Coronary artery (tissue), 2 donors: ENCODE data around the gene CNOT6L.

ENCODE experiments used
- DNase-seq: peaks from one replicate; pipeline ENCODE4 v3.0.0-alpha.2; 2017; ENCODE audit warnings: low spot score
- H3K27ac ChIP-seq, 2 donors: fragments of 200-600 bp; sonication (generic); one replicate each; pipeline ENCODE4 v1.5.1; 2016 to 2019
- H3K4me3 ChIP-seq: fragments of 200-600 bp; sonication (generic); 2 replicates; pipeline ENCODE4 v1.5.1; 2016; ENCODE audit warnings: mild to moderate bottlenecking, moderate library complexity
- CTCF ChIP-seq: fragments of 200-600 bp; sonication (generic); IDR thresholded peaks from one replicate; pipeline ENCODE4 v1.5.1; 2019; ENCODE audit warnings: antibody characterized with exemption

The CNOT6L gene

DNA sequence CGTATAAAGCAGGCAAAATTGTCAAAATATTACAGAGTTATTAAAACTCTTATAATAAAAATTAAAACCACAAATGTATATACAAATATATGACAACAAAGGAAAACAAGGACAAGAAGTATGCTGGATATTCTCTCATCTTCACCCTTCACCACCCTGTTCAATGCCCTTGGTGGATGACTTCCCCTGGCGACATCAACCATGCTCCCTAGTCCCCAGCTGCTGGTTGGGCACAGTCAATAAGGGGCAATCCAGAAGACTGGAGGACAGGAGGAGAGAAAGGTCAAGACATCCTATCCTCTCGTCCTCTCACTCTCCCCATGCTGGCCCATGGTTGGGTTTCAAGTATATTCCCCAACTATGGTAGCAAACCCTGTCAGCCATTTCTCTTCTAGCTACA is 142.3 kb downstream of the CNOT6L start:
- H3K4me3 ChIP-seq = no peak overlapping the region
- no peak for TF ChIP-seq CTCF

DNA sequence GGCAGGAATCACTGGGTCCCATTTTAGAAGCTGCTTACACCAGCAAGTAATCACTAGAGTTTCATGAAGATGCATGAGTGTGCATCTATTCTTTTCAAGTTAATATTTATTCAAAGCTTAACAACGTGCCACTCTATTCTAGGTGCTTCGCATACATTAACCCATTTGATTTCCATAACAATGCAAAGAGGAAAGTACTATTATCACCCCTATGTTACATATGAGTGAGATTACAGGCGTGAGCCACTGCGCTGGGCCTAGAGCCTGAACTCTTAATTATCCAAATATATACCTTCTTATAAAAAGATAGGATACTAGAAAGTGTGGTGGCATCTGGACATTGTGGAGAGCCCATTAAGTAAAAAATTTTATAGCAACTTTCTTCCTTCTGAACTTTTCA is 148.1 kb downstream of the CNOT6L start:
- no peak for TF ChIP-seq CTCF
- no peak overlapping the region for H3K27ac ChIP-seq
- DNase-seq = no peak
- H3K4me3 ChIP-seq = no peak overlapping the region

More for the DNA sequence above, 142.3 kb downstream of the CNOT6L start:
- H3K27ac ChIP-seq = no peak overlapping the region
- DNase-seq = no peak

GRCh38 chr4:77669946-77670590 is 149.1 kb downstream of the CNOT6L start:
- Histone ChIP-seq H3K27ac (no peak overlapping the region), H3K4me3 (no peak overlapping the region)
- TF ChIP-seq CTCF = no peak
- DNase-seq = no peak

GRCh38 chr4:77665381-77666069 is 153.6 kb downstream of the CNOT6L start:
- Histone ChIP-seq H3K4me3 (no peak overlapping the region), H3K27ac (no peak overlapping the region)
- no peak for TF ChIP-seq CTCF
- no peak for DNase-seq
